SHP77 (cell line): Measurements from ENCODE around the gene MIB1.
"Not testable (repeated sequence)": the region's sequence is repeated elsewhere in the genome, so short reads cannot be mapped to it uniquely, and the experiment has no call there.

Experiments
- DNase-seq, 2 experiments: peaks; one replicate each; lab custom pipeline; 2025; lab: John Stamatoyannopoulos, UW

Gene MIB1

DNA sequence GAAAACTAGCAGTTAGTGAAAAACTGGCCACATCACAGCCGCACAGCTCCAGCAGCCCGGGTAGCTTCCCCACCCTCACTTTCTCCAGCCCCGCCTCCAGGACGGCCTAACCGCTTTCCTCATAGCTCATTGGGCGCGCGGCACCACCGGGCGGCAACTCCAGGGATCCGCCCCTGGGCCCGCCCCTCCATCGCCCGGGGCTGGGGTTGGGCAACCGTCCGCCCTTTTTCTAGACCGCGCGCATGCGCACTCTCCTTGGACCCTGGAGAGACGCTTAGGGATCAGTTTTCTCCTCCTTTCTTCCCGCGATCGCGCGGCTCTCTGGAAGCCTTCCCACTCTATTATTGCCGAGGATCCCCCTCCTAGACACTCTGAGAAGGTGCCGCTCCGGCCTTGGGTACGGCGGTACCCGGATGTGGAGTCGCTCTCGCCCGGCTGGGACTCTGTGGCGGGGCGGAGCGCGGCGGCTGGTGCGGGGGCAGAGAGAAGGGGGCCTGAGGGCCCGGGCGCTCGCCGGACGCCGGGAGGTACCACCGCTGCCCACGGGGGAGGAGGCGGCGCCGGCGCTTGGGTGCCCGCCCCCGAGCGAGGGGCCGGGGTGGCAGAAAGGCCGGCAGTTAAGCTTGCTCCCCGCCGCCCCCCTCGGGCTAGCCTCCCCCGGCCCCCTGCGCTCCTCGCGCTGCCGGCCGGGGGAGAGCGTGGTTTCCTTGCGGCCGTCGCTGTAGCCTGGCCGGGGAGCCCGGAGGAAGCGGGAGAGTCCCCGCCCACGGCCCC lies at the start of gene MIB1:
MIB1 (plus strand) TSS at position 255 of the 774 bp plus-strand sequence. CDS start 792 bp downstream, outside the sequence.
- DNase-seq, result peak; percentile 96

DNA sequence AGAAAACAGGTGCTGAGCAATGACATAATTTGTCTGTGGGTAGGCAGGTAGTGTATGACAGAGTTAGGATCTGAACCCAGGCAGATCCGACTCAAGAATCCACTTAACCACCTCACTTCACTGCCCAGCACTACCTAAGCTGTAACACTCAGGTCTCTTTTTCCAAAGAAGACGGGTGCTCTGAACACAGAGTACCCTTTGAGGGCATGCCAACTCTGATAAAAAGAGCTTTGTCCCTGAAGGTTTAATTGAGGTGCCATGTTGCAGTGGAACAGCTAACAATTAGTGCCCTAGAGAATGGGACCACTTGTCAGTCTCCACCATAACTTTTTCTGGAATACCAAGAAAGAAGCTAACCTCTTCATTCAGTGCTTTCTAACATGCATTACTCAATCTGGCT lies 47.3 kb upstream of the MIB1 start:
- peak in 1 of 2 experiments; percentile 12 for DNase-seq

DNA sequence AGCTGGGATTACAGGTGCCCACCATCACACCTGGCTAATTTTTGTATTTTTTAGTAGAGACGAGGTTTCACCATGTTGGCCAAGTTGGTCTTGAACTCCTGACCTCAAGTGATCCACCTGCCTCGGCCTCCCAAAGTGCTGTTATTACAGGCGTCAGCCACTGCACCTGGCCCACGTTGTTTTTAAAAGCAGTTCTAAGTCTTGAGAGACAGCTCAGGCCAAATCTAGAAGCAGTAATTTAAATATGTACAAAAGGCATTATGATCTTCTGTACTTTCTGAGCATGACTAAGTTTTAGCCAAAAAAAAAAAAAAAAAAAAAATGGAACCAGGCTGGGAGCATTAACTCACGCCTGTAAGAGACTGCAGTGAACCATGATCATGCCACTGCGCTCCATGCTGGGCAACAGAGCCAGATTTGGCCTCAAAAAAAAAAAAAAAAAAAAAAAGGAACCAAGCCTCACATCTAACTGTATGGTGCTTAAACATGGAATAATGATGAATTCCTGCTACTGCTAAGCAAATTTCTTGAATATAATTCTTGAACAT lies 40.0 kb upstream of the MIB1 start:
- DNase-seq, result no peak

DNA sequence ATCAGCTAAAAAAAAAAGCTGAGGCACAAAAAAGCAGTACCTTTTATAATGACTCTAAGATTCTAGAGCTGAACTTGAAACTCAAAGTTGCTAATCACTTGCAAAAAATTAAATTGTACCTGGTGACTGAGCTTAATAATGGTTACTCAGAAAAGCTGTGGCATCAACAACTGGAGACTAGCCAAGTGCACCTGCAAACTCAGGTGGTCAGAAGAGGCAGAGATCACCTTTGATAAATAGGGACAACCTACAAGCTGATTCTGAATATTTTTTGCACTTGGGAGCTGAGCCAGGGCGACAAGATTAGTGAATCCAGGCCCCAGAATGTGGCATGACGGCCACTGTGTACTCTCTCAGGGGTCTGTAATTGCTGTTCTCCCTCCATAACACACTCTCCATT lies 39.0 kb upstream of the MIB1 start:
- no peak for DNase-seq

DNA sequence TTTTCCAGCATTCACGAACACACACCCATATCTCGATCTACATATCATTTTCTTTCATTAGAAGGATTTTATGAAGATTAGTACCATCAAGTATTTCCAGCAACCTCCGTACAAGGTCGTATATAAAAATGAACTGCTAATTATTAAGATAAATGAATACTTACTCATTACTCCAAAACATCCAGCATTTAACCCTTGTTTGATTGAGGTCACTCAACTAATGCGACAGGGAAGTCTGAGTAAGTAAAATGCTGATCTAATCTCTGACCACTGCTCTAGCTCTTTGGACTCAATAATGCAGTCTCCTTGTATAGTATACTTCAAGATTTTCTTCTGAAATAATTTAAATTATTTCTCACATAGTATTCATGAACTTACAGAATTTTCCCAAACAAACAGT lies 38.0 kb upstream of the MIB1 start:
- no peak for DNase-seq

DNA sequence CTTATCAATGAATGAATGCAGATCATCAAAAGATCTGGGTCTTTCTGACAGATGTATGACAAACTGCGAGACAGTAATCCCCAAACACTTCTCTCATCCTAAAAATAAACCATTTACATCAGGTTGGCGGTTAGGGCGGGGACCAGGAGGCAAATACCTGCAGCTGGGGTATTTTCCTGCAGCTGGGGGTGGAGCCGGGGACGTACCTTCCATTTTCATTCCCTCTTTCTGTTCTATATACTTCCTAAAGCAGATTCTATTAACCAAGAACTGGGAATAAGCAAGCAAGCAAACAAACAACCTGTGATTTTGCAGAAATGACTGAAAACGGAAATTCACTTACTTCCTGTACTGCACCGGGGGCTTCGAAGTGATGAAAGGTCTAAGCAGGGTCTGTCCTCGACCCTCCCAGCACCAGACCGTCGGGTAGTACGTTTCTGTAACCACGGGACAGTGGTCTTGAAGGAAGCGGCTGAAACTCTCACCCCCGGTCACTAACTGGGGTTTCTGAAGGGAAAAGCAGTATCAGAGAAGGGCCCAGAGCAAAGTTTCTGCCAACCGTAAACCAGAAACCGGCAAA lies 37.3 kb upstream of the MIB1 start:
- DNase-seq, result peak; percentile 14 to 33

DNA sequence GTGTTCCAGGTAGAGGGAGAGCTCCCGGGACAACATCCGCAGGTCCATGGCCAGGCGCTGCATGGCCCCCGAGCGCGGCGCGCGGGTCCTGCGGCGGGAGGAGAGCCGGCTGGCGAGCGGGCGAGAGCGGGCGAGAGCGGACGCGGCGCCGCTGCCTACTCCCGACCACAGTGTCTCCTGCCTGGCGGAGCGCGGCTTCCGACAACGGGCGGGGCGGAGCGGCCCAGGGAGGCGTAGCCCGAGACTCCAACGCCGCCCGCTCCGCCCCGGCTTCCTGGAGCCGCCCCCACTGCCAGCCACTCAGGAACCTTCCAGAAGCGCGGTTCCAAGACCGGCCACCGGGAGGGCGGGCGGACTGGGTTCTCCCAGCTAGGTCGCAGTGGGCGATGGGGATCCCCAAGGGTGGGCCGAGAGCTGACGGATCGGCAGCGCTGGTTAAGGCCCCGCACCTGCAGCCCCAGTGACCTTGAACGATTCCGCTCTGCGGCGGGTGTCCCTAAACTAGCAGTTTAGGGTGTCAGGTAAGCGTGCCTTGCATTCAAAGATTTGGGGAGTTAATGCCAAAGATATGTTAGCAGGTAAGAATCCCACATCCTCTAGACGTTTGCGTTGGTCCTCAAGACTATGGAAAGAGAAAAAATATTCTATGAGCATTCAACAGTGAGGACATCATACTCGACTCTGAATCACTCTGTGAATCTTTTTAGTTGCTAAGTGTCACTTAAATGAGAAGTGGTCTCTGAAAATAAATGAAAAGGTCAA lies 35.8 kb upstream of the MIB1 start, which contains the start of gene ABHD3:
ABHD3 (minus strand) TSS at position 172 of the 762 bp plus-strand sequence; CDS start at position 63, 109 bp downstream.
- peak; percentile 70 to 93 for DNase-seq

DNA sequence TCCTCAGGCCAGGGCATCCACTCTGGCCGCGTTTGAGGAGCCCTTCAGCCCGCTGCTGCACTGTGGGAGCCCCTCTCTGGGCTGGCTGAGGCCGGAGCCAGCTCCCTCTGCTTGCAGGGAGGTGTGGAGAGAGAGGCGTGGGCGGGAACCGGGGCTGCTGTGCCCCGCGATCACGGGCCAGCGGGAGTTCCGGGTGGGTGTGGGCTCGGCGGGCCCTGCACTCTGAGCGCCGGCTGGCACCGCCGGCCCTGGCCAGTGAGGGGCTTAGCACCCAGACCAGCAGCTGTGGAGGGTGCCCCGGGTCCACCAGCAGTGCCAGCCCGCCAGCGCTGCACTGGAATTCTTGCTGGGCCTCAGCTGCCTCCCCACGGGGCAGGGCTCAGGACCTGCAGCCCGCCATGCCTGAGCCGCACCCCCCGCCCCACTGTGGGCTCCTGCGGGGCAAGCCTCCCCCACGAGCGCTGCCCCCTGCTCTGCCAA lies 34.2 kb upstream of the MIB1 start:
- no peak for DNase-seq

DNA sequence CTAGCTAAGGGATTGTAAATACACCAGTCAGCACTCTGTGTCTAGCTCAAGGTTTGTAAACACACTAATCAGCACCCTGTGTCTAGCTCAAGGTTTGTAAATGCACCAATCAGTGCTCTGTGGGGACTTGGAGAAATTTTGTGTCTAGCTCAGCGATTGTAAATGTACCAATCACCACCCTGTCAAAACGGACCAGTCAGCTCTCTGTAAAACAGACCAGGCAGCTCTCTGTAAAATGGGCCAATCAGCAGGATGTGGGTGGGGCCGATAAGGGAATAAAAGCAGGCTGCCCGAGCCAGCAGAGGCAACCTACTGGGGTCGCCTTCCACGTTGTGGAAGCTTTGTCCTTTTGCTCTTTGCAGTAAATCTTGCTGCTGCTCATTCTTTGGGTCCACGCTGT lies 33.5 kb upstream of the MIB1 start:
- not testable (repeated sequence) for DNase-seq

DNA sequence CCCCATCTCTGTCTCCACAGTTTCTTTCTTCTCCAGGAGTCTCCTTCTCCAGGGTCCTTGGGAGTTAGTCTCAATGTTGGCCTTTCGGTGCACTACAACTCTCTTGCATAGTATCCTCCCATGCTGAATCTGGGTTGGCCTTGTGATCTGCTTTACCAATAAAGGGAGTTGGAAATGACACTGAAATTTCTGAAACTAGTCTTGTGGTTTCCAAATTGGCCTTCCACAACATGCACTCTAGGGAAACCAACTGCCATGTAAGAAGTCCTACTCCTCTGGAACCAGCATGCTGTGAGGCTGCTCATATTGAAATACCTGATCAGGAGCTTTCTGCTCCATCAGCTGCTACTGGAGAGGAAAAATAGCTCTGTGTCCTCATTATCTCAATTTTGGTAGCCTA lies 26.1 kb upstream of the MIB1 start:
- DNase-seq, result no peak

DNA sequence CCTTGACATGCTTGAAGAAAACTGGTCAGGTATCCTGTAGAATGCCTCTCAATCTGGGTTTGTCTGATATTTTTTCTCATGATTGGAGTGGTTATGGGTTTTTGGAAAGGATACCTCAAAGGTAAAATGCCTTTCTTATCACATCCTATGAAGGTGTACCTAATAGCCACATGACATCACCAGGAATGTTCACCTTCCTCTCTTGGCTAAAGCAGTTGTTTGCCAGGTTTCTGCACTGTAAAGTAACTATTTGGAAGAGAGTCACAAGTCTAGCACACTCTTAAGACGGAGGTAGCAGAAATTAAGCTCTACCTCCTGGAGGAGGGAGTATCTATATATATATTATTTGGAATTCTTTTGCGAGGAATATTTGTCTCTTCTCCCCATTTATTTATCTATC lies 17.9 kb upstream of the MIB1 start:
- no peak for DNase-seq

DNA sequence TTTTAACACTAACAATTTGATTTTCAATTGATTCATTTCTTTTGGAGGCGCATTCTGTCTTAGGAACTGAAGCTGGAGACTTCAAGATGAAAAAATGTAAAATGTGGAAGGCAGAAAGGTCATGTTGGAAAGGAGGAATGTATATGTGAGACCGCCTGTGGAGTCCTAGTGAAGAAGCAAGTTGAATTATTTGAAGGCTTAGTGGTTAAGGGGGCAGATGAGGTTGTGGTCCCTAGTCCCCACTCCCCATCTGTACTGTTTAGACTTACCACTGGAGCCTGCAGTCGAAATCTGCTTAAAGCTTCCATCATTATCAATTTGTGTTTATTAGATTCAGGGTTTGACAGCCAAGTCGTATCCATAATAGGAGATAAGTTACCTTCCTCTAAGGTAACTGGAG lies 15.4 kb upstream of the MIB1 start:
- DNase-seq, result no peak

DNA sequence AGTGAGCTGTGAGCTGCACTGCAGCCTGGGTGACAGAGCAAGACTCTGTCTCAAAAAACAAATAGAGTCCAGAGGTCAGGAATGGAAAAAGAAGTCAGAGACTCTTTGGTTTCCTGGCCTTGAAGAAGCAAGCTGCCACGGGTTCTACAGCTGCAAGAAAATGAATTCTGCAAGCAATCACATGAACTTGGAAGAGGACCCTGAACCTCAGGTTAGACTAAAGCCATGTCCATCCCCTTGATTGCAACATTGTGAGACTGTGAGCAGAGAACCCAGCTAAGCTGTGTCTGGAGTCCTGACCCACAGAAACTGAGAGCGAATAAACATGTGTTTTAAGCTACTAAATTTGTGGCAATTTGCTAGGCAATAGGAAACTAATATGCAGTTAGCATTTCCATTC lies 12.9 kb upstream of the MIB1 start:
- DNase-seq, result no peak

DNA sequence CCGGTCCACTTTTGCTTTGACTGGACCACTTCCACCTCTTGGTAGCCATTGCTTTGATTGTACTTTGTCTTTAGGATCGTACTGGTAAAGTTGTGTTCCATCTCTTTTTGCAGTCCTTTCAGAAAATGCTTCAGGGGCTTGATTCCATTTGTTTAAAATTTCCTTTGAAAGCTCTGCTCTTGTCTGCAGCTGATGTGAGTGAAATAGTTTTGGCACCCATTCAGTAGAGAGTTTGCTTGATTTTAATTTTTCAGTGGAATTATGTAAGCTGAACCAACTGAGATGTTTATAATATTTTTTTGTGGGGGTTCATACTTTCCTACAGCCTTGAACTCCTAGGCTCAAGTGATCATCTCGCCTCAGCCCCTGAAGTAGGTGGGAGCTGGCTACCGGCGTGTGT lies 7.6 kb upstream of the MIB1 start:
- no peak for DNase-seq

DNA sequence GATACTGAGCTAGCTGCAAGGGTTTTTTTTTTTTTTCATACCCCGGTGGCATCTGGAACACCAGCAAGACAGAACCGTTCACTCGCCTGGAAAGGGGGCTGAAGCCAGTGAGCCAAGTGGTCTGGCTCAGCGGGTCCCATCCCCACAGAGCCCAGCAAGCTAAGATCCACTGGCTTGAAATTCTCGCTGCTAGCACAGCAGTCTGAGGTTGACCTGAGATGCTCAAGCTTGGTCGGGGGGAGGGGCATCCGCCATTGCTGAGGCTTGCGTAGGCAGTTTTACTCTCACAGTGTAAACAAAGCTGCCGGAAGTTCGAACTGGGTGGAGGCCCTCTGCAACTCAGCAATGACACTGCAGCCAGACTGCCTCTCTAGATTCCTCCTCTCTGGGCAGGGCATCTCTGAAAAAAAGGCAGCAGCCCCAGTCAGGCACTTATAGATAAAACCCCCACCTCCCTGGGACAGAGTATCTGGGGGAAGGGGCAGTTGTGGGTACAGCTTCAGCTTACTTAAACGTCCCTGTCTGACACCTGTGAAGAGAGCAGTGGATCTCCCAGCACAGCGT lies 5.1 kb upstream of the MIB1 start:
- peak; percentile 74 to 86 for DNase-seq

DNA sequence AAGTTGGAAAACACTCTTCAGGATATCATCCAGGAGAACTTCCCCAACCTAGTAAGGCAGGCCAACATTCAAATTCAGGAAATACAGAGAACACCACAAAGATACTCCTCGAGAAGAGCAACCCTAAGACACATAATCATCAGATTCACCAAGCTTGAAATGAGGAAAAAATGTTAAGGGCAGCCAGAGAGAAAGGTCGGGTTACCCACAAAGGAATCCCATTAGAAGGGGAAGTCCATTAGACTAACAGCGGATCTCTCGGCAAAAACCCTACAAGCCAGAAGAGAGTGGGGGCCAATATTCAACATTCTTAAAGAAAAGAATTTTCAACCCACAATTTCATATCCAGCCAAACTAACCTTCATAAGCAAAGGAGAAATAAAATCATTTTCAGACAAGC lies 3.7 kb upstream of the MIB1 start:
- not testable (repeated sequence) for DNase-seq

DNA sequence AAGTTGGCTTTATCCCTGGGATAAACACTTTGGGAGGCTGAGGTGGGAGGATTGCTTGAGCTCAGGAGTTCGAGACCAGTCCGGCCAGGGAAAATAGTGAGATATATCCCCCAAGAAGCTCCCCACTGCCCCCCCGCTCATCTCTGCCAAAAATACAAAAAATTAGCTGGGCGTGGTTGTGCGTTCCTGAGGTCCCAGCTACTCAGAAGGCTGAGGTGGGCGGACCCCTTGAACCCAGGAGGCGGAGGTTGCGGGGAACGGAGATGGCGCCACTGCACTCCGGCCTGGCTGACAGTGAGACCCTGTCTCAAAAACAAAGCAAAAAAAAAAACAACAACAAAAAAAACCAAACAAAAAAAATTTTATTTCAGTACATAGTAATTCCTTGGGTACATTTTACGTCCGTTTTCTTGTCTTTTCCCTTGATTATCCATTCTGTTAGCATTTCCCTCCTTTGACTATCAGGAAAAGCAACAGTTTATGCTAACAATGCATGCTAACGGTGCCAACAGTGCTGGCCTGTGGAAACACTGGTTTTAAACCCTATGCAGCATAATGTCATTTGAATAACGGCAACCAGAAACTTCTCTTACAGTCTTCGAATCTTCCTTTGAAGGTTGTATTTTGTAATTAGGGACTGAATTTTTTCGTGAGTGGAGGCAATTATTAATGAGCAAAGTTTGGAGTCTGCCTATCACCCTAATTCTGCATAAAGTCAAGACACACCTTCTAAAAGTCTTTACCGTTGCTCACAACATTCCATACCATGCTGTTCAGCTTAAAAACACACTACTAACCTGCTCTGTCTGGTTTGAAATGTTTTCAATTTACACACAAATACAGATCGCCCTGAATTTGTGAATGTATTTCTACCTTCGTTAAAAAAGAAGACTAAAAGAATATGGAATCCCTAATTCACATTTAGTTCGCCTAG lies 721 bp upstream of the MIB1 start:
- peak in 1 of 2 experiments; percentile 5 for DNase-seq

DNA sequence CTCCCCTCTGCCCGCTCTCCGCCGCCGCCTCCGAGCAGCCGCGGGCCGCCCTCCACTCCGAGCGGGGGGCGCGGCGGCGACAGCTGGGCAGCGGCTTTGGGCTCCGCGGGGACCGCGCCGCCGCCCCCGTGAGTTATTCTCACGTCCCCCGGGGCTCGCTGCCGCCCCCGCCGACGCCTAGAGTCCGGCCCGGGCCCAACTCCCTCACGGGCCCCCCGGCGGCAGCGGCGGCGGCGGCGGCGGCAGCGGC lies 645 bp downstream of the MIB1 start:
- DNase-seq, result no peak

DNA sequence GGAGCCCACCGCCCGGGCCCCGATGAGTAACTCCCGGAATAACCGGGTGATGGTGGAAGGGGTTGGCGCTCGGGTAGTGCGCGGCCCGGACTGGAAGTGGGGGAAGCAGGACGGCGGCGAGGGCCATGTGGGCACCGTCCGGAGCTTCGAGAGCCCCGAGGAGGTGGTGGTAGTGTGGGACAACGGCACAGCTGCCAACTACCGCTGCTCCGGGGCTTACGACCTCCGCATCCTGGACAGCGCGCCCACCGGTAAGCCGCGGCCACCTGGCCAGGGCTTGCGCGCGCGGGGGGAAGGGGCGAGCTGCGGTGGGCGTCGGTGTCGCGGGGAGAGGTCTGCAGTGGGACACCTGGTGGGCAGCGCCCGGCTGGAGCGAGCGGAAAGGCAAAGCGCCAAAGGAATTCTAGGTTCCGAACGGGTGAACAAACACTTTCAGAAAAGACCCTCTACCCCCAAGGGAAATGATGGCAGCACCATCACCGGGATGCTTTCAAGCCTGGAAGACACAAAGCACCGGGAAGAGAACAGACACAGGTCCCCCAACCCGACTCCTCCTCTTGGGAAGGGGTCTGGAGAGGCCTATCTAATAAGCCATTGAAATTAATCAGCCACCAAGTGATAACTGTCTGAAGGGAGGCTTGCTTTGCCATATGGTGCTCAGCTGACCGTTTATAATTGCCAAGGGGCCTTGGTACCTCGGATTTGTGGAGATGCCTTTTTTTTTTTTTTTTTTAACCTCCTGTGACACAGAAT lies 1.1 kb downstream of the MIB1 start:
- DNase-seq, result peak in 1 of 2 experiments; percentile 19

DNA sequence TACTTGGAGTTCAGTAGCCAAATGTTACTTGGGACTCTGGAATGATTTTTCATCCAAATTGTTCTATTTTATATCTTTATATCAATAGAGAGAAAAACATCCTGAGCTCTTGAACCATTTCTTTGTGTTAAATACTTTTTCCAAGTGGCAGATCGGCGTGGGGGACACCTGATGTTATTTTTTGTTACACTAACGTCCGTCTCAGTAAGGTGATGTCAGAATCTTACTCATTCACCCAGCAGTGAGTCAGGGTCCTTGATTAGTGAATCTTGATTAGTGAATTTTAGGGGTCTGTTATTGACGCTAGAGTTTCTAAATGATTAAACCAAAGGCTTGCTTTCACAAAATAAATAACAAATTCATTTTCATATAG lies 1.7 kb downstream of the MIB1 start:
- DNase-seq, result no peak
